ENCODE data around the gene C4orf50. TPM values are rescaled to one million over a fixed set of nuclear protein-coding genes. Genes with fewer than 3 reads are reported as not detected.

C4orf50 gene
- total and polyA plus RNA-seq, 2 experiments from 2014 or later = not detected

DNA sequence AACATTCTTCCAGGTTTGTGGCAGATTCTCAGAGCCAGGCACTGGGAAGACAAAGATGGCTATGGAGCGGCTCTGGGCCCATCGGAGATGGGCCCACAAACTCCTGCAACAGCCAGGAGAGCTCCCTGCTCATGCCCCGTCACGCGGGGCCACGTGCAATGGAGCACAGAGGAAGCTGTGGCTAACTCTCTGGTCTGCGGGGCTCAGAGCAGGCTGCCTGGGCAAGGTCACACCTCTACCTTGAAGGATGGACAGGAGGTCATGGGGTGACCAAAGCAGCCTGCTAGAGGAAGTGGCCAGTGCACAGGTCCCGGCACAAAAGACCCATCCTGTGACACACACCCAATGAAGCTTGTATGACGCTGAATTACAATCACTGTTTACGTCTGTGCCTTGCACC lies 45.2 kb downstream of the C4orf50 start:
- Histone ChIP-seq H3K36me3 (ENCODE audit: low read depth) (no peaks in the 10 kb centered on the region), H3K9me2 (ENCODE audit: insufficient read depth) (no peaks in the 10 kb centered on the region), H3K9me3 (ENCODE audit: low read depth) (no peaks in the 10 kb centered on the region), H3K4me1 (ENCODE audit: insufficient read depth) (no peaks in the 10 kb centered on the region), H2AFZ (no peak overlapping the region), H3F3A (ENCODE audit: insufficient read depth) (no peaks in the 10 kb centered on the region), H4K20me1 (ENCODE audit: insufficient read depth) (no peaks in the 10 kb centered on the region), H3K27ac (no peak overlapping the region), H3K4me3 (no peak overlapping the region), H3K4me2 (ENCODE audit: unreplicated experiment) (no peak overlapping the region), H3K79me2 (ENCODE audit: insufficient read depth) (no peaks in the 10 kb centered on the region), H3K9ac (no peak overlapping the region), H3K27me3 (replicated peaks; ENCODE audit: insufficient read depth) (peaks cover 4% of the 10 kb centered on the region; the same call in 1 of the 2 replicates)
- no peak for DNase-seq
- in situ Hi-C loops (cut with MboI) = no loop called here
- 70 to 72% methylated on average over 10 of the region's 10 CpGs for WGBS, 2 experiments (ENCODE audit: low coverage in 1 of 2, low lambda C conversion rate in 2 of 2, missing lambda C conversion rate in 2 of 2)
- TF ChIP-seq EZH2phosphoT487 (IDR thresholded peaks at IDR 0.05; ENCODE audit: insufficient read depth, low read depth) (no peak), EZH2 (IDR thresholded peaks at IDR 0.05; ENCODE audit: insufficient read depth, poor library complexity, severe bottlenecking) (no peak)

DNA sequence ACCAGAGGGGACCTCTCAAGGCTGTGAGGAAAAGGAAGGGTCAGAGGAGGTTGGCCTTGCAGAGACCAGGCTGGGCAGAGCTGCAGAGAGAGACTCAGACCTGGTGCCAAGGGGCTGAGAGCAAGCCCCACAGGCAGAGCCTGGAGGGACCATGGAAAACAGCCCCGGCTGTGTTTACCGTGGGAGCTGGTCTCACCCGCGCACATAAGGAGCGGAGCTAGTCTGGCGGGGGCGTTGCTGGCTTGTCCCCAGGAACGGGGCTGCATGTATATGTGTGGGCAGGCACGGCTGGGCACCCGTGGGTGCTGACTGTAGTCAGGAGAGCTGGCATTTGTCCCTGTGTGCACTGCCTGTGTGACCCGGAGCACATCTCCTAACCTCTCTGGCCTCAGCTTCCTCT lies 45.7 kb downstream of the C4orf50 start:
- no peak overlapping the region for H3K9ac ChIP-seq
- TF ChIP-seq EZH2phosphoT487 (IDR thresholded peaks at IDR 0.05; ENCODE audit: insufficient read depth, low read depth) = no peak
- no peak for TF ChIP-seq EZH2 (IDR thresholded peaks at IDR 0.05; ENCODE audit: insufficient read depth, poor library complexity, severe bottlenecking)
- H3K27ac ChIP-seq = no peak overlapping the region
- DNase-seq = no peak
- H2AFZ ChIP-seq = no peak overlapping the region
- no peaks in the 10 kb centered on the region for H3K79me2 ChIP-seq (ENCODE audit: insufficient read depth)
- H3K4me1 ChIP-seq (ENCODE audit: insufficient read depth) = no peaks in the 10 kb centered on the region
- H3K36me3 ChIP-seq (ENCODE audit: low read depth) = no peaks in the 10 kb centered on the region
- 51 to 57% methylated on average over 11 of the region's 11 CpGs for WGBS, 2 experiments (ENCODE audit: low coverage in 1 of 2, low lambda C conversion rate in 2 of 2, missing lambda C conversion rate in 2 of 2)
- no peaks in the 10 kb centered on the region for H3K9me2 ChIP-seq (ENCODE audit: insufficient read depth)
- H3K4me2 ChIP-seq (ENCODE audit: unreplicated experiment) = no peak overlapping the region
- in situ Hi-C loops (cut with MboI) = no loop called here
- H3K4me3 ChIP-seq = no peak overlapping the region
- peaks cover 4% of the 10 kb centered on the region; the same call in 1 of the 2 replicates for H3K27me3 ChIP-seq (replicated peaks; ENCODE audit: insufficient read depth)
- H4K20me1 ChIP-seq (ENCODE audit: insufficient read depth) = no peaks in the 10 kb centered on the region
- H3K9me3 ChIP-seq (ENCODE audit: low read depth) = no peaks in the 10 kb centered on the region
- H3F3A ChIP-seq (ENCODE audit: insufficient read depth) = no peaks in the 10 kb centered on the region

DNA sequence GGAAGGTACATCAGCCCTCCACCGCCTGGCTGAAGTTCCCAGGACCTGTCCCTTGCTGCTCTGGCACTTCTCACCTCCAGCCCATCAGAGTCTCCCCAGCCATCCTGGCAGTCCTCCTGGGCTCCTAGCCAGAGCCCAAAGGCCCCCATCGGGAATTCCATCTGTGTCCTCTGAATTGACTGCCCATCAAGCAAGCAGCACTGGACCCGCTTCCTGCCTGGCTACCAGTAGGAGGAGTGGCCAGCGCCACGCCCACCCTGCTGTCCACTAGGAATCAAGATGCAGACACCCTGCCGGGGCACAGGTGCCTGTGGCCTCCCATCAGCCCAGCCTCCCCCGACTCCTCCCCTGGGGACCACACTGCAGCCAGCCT lies 47.2 kb downstream of the C4orf50 start:
- no peak overlapping the region for H3K4me2 ChIP-seq (ENCODE audit: unreplicated experiment)
- H3K36me3 ChIP-seq (ENCODE audit: low read depth) = no peaks in the 10 kb centered on the region
- H3F3A ChIP-seq (ENCODE audit: insufficient read depth) = no peaks in the 10 kb centered on the region
- in situ Hi-C loops (cut with MboI) = no loop called here
- H3K4me3 ChIP-seq = no peak overlapping the region
- H3K4me1 ChIP-seq (ENCODE audit: insufficient read depth) = no peaks in the 10 kb centered on the region
- H2AFZ ChIP-seq = no peak overlapping the region
- no peaks in the 10 kb centered on the region for H3K9me2 ChIP-seq (ENCODE audit: insufficient read depth)
- no peaks in the 10 kb centered on the region; the same call in 1 of the 2 replicates for H3K27me3 ChIP-seq (replicated peaks; ENCODE audit: insufficient read depth)
- H4K20me1 ChIP-seq (ENCODE audit: insufficient read depth) = no peaks in the 10 kb centered on the region
- H3K9ac ChIP-seq = no peak overlapping the region
- no peaks in the 10 kb centered on the region for H3K79me2 ChIP-seq (ENCODE audit: insufficient read depth)
- DNase-seq = no peak
- H3K27ac ChIP-seq = no peak overlapping the region
- WGBS, 2 experiments (ENCODE audit: low coverage in 1 of 2, low lambda C conversion rate in 2 of 2, missing lambda C conversion rate in 2 of 2) = 54% methylated on average over 7 of the region's 7 CpGs
- no peaks in the 10 kb centered on the region for H3K9me3 ChIP-seq (ENCODE audit: low read depth)
- TF ChIP-seq EZH2 (IDR thresholded peaks at IDR 0.05; ENCODE audit: insufficient read depth, poor library complexity, severe bottlenecking) = no peak
- no peak for TF ChIP-seq EZH2phosphoT487 (IDR thresholded peaks at IDR 0.05; ENCODE audit: insufficient read depth, low read depth)

DNA sequence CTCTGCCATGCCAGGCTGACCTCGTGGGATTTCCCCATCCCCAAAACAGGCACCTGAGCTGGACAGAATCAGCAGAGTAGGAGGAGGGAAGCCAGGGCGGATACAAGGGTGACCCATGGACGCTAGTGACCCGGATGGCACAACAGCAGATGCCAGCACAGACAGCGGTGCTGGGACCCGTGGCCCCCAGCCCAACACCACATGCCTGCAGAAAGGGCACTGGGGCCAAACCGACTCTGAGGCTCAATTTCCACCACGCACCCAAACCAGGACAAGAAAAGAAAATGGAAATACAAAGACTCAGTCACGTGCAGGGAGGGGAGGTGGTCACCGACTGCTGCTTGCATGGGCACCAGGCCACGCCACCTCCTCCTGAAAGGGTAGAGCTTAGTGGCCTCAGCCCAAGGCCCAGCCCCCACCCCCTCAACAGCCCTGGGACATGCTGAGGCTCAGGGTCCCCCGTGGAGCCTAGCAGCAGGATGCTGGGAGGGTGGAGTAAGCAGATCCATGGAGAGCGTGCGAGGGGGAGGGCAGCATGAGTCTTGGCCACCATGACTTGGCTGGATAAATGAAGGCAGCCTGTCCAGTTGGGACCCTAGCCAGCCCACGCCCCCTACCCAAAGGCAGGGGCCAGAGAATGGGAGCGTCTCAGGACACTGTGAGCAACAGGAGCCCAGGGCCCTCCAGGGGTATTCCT lies 47.7 kb downstream of the C4orf50 start:
- no peaks in the 10 kb centered on the region for H3K9me3 ChIP-seq (ENCODE audit: low read depth)
- no peaks in the 10 kb centered on the region for H3K9me2 ChIP-seq (ENCODE audit: insufficient read depth)
- no peaks in the 10 kb centered on the region; the same call in 1 of the 2 replicates for H3K27me3 ChIP-seq (replicated peaks; ENCODE audit: insufficient read depth)
- H3K79me2 ChIP-seq (ENCODE audit: insufficient read depth) = no peaks in the 10 kb centered on the region
- no peaks in the 10 kb centered on the region for H3K36me3 ChIP-seq (ENCODE audit: low read depth)
- H3K4me3 ChIP-seq = no peak overlapping the region
- H3K4me2 ChIP-seq (ENCODE audit: unreplicated experiment) = no peak overlapping the region
- TF ChIP-seq EZH2 (IDR thresholded peaks at IDR 0.05; ENCODE audit: insufficient read depth, poor library complexity, severe bottlenecking) = no peak
- no peak for TF ChIP-seq EZH2phosphoT487 (IDR thresholded peaks at IDR 0.05; ENCODE audit: insufficient read depth, low read depth)
- in situ Hi-C loops (cut with MboI) = no loop called here
- no peak overlapping the region for H3K27ac ChIP-seq
- H4K20me1 ChIP-seq (ENCODE audit: insufficient read depth) = no peaks in the 10 kb centered on the region
- no peak overlapping the region for H3K9ac ChIP-seq
- no peak for DNase-seq
- no peak overlapping the region for H2AFZ ChIP-seq
- H3F3A ChIP-seq (ENCODE audit: insufficient read depth) = no peaks in the 10 kb centered on the region
- 49 to 50% methylated on average over 15 to 16 of the region's 16 CpGs for WGBS, 2 experiments (ENCODE audit: low coverage in 1 of 2, low lambda C conversion rate in 2 of 2, missing lambda C conversion rate in 2 of 2)
- H3K4me1 ChIP-seq (ENCODE audit: insufficient read depth) = no peaks in the 10 kb centered on the region

Measured in GM23248 (cell line).